HPDE6-E6E7 (cell line): ENCODE data around the gene WIPF2.

ENCODE experiments used
- DNase-seq: peaks from one replicate; pipeline ENCODE4 v3.0.0; 2011; ENCODE audit warnings: missing footprints; ENCODE audit errors: extremely low spot score

Gene WIPF2

GRCh38 chr17:40247926-40248495, 28.9 kb downstream of the WIPF2 start:
- DNase-seq = no peak

DNA sequence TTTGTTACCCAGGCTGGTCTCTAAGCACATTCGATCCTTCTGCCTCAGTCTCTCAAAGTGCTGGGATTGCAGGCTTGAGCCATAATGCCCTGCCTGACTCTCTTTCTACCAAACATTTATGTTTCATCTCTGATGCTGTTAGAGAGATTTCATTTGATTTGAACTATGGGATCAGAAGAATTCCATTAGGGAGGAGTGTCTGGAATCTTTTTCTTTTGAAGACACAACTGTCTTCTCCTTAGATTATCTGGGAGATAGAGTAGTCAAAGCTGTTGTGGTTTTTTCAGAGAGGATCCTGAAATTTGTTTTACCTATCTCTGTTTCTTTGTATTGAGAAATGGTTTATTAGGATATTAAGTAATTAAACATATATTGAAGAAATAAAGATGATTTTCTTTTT, 29.4 kb downstream of the WIPF2 start:
- no peak for DNase-seq

- peak; percentile 9 for DNase-seq
Observed at GRCh38 chr17:40251576-40251975, 32.5 kb downstream of the WIPF2 start.

- no peak for DNase-seq
Observed at GRCh38 chr17:40253565-40253964, 34.5 kb downstream of the WIPF2 start.

DNA sequence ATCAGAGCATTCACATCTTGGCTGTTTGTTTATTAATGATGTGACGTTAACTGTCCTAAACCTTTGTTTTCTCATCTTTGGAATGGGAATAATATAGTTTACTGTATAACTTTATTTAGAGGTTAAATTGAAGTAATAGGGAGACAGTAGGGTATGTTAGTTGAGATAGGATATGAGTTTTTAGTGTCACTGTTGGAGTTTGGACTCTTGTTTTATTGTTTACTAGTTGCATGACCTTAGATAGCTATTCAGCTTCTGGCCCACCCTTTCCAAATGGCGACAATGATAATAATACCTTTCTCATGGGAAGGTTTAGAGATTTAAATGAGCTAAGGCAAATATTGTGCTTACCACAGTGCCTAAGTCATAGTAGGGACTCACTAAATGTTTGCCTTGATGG, 40.4 kb downstream of the WIPF2 start:
- DNase-seq = no peak

DNA sequence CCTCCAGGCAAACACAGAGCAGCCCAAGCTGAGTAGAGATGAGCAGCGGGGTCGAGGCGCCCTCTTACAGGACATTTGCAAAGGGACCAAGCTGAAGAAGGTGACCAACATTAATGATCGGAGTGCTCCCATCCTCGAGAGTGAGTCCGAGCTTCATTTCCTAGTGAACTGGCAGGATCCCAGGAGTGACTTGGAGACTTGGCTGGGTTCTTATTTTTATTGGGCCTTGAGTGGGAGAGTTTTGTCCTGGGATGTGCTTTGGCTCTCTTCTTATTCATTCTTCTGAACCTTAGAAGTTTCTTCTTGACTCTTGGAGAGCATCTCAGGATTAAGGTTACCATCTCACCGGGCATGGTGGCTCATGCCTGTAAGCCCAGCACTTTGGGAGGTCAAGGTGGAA, 41.4 kb downstream of the WIPF2 start:
- no peak for DNase-seq

DNA sequence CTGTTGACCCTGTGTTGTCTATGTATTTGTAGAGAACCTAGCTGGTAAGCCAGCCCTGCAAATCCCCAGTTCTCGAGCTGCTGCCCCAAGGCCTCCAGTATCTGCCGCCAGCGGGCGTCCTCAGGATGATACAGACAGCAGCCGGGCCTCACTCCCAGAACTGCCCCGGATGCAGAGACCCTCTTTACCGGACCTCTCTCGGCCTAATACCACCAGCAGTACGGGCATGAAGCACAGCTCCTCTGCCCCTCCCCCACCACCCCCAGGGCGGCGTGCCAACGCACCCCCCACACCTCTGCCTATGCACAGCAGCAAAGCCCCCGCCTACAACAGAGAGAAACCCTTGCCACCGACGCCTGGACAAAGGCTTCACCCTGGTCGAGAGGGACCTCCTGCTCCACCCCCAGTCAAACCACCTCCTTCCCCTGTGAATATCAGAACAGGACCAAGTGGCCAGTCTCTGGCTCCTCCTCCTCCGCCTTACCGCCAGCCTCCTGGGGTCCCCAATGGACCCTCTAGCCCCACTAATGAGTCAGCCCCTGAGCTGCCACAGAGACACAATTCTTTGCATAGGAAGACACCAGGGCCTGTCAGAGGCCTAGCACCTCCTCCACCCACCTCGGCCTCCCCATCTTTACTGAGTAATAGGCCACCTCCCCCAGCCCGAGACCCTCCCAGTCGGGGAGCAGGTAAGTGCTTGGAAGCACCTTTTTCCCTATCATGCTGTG, 45.5 kb downstream of the WIPF2 start:
- no peak for DNase-seq

GRCh38 chr17:40265337-40265736, 46.2 kb downstream of the WIPF2 start:
- DNase-seq = no peak

GRCh38 chr17:40266882-40267281, 47.8 kb downstream of the WIPF2 start:
- DNase-seq = no peak

DNA sequence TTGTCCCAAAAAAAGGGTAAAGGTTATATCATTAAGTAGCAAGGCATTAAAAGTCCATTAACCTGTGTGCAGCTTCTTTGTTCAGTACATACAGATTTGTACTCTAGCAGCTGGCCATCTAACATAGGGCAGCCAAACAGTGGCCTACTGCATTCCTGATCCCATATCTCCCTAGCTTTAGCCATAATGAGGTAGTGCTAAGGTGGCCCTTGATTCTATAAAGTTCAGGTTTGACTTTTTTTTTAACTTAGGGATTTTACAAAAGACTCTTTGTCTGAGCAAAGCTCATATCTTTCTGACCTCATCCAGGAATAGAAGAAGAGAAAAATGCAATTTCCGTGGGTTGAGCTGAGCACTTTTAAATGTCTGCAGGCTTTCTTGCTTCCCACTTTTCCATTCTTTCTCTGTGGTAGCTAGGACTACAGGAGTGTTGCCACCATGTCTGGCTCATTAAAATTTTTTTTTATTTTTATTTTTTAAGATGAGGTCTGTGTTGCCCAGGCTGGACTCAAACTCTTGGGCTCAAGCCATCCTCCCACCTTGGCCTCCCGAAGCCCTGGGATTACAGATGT, 49.1 kb downstream of the WIPF2 start:
- no peak for DNase-seq

GRCh38 chr17:40278414-40278813, 59.3 kb downstream of the WIPF2 start:
- DNase-seq = no peak

DNA sequence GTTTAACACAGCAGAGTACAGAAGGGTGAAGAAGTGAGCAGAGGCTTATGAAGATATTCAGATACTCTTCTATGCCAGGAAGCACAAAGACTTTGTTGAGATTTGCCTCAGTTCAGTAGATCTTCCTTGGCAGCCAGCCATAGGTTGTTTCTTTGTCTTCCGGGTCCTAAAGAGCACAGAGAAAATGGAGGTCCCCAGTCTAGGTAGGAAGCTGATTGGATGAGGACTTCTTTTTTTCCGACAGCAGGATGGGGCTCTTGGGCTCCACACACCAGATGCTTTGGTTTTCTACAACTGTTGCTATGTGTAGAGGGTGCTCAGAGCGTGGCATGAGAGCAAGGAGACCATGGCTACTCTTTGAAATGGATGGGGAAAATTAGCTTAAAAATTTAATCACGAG, 60.3 kb downstream of the WIPF2 start:
- no peak for DNase-seq

DNA sequence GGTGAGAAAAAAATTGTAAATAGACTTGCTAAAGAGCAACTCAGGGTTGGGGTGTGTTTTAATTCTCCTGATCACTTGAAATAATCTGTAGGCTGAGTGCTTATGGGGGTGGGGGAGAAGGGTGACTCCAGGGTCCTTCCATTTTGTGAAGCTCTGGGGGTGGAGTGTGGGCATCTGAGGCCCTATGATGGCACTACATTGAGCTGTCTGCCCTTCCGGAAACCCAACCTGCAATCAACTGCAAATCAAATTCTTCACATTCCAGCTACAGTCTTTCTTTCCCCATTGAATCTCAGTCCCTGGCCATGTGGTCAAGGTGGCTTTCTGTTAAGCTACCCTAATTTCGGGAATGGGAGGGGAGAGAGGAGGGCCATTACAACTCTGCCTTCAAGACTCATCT, 62.6 kb downstream of the WIPF2 start:
- DNase-seq = no peak

- peak; percentile 84 for DNase-seq
Observed at GRCh38 chr17:40283662-40284061, 64.6 kb downstream of the WIPF2 start.

DNA sequence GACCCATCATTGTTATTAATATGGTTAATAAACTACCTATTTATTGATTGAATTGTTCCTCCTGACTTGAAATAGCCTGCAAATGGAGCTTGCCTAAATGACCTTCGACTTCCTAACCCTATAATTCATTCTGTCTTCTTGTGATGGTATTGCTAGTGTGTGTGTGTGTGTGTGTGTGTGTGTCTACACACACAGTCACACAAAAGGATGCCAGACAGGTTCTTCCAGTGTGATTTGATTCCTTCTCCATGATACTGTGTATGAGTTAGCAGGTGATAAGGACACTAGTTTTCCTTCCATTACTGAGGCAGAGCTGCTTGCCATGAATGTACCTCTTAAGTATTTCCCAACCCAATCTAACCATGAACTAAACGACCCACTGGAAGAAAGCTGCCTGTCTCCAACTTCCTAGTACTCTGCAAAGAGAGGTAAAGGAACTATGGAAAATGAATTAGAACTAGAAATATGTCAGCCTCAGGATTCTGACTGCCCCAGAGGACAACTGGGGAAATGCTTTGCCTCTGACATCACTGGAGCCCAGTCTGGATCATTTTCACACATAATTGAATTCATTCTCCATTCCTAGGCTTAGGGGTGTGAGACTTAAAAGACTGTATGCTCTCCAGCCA, 65.1 kb downstream of the WIPF2 start:
- DNase-seq = peak; percentile 65

GRCh38 chr17:40286473-40286872, 67.4 kb downstream of the WIPF2 start:
- no peak for DNase-seq

- no peak for DNase-seq
Observed at GRCh38 chr17:40287159-40287493, 68.0 kb downstream of the WIPF2 start.

DNA sequence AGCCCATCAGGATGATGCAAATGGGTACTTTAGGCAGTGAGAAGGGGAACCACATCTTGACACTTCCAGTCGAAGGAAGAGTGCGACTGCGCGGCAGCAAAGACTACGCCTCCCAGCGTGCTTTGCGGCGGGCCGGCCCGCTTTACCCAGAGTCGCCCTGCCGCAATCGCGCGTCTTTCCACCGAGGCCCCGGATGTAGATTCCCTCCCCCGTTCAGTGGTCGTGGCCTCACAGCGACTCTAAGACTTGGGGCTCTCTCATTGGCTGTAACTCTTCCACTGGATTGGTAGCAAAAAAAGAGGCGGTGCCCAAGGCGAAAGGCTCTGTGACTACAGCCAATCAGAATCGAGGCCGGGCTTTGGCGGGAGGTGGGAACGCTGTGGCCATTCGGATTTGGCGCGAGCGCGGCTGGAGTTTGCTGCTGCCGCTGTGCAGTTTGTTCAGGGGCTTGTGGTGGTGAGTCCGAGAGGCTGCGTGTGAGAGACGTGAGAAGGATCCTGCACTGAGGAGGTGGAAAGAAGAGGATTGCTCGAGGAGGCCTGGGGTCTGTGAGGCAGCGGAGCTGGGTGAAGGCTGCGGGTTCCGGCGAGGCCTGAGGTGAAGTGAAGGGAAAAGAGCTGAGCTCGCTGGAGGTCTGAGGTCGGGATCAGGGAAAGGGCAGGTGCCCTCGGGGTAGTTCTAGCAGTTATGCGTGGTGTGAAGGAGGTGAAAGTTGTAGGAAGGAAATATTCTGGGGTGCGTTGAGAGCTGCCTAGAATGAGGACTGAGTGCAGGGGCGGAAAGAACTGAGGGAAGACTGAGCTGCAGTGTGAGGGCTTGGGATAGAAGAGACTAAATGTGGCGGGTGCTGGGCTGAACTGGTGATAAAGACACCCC, 68.6 kb downstream of the WIPF2 start, which contains the start of gene CDC6:
TSS of gene CDC6 (plus strand) at position 386 of the 876 bp plus-strand sequence. CDS start 1,542 bp downstream, outside the sequence.
- DNase-seq = peak; percentile 97

DNA sequence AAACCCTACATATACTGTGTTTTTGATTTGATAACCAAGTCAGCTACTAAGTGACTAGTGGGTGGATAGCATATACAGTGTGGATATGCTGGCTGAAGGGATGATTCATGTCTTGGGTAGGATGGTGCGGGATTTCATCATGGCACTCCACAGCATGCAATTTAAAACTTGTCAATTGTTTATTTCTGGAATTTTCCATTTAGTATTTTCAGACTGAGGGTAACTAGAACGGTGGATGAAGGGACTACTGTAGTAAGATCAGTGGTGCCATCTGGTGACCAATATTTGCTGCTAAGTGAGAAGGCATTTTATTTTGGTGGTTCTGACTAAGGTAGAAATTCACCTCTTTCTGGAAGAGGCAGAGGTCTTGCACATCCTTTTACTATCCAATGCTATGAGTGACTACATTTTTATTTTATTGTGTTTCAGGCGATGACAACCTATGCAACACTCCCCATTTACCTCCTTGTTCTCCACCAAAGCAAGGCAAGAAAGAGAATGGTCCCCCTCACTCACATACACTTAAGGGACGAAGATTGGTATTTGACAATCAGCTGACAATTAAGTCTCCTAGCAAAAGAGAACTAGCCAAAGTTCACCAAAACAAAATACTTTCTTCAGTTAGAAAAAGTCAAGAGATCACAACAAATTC, 71.7 kb downstream of the WIPF2 start:
- DNase-seq = no peak

- no peak for DNase-seq
Observed at GRCh38 chr17:40291281-40291664, 72.2 kb downstream of the WIPF2 start.

GRCh38 chr17:40293363-40293762, 74.3 kb downstream of the WIPF2 start:
- DNase-seq = no peak
